HG03280 (cell line): ENCODE results near the gene SLA2.
"Not testable (repeated sequence)": the region's sequence is repeated elsewhere in the genome, so short reads cannot be mapped to it uniquely, and the experiment has no call there.

Source experiments
- ATAC-seq: cut with Tn5 transposase; IDR thresholded peaks from one replicate; pipeline ENCODE4 v1.9.1; 2021; ENCODE audit warnings: mild to moderate bottlenecking, moderate library complexity; ENCODE audit not compliant: unreplicated experiment

SLA2 gene

GRCh38 chr20:36576081-36576445, 69.9 kb downstream of the SLA2 start:
- ATAC-seq = no peak

- no peak for ATAC-seq
Measured at GRCh38 chr20:36574366-36575135, 71.4 kb downstream of the SLA2 start.

- peak; percentile 6 for ATAC-seq
Measured at GRCh38 chr20:36573798-36574365, 72.1 kb downstream of the SLA2 start.

- peak; percentile 65 for ATAC-seq
Measured at GRCh38 chr20:36573103-36573797, 72.7 kb downstream of the SLA2 start, which contains the start of gene TGIF2. Gene TGIF2 (plus strand): TSS chr20:36573597. CDS start chr20:36578775, 5,178 bp downstream.

GRCh38 chr20:36572701-36573102, 73.3 kb downstream of the SLA2 start:
- ATAC-seq = peak; percentile 30

- no peak for ATAC-seq
Measured at GRCh38 chr20:36571564-36572504, 74.2 kb downstream of the SLA2 start.

GRCh38 chr20:36569847-36570429, 76.1 kb downstream of the SLA2 start:
- ATAC-seq = no peak

- no peak for ATAC-seq
Measured at GRCh38 chr20:36565520-36565919, 80.5 kb downstream of the SLA2 start.

GRCh38 chr20:36564726-36565121, 81.3 kb downstream of the SLA2 start:
- not testable (repeated sequence) for ATAC-seq

GRCh38 chr20:36564078-36564725, 81.8 kb downstream of the SLA2 start:
- ATAC-seq = not testable (repeated sequence)

GRCh38 chr20:36563374-36563773, 82.6 kb downstream of the SLA2 start:
- ATAC-seq = no peak

GRCh38 chr20:36562724-36563123, 83.3 kb downstream of the SLA2 start:
- no peak for ATAC-seq
